Lung (tissue), 12 donors: Measurements from ENCODE around the gene DOCK4. TPM values are rescaled to one million over a fixed set of nuclear protein-coding genes. Genes with fewer than 3 reads are reported as not detected.

Experiments used
- ATAC-seq: fragments of 200-7000 bp; cut with Tn5 transposase; one replicate; pipeline ENCODE4 v1.9.1; 2020; ENCODE audit warnings: moderate number of reproducible peaks; ENCODE audit not compliant: insufficient read depth, low FRiP score
- DNase-seq, 3 donors: peaks; one replicate each; pipeline ENCODE4 v3.0.0-alpha.2; 2013 to 2017
- H3K27ac ChIP-seq, 2 donors: one replicate each; pipeline ENCODE4 v1.5.1; 2013; ENCODE audit warnings: mild to moderate bottlenecking in 2 of 2, moderate library complexity in 2 of 2, control low read depth in 1 of 2, inconsistent platforms in 1 of 2, low read depth in 1 of 2, low read length in 1 of 2
- H3K27me3 ChIP-seq, 3 donors: one replicate each; pipeline ENCODE4 v1.5.1; 2013; ENCODE audit warnings: low read length in 2 of 3; ENCODE audit not compliant: control insufficient read depth in 3 of 3, insufficient read depth in 3 of 3
- H3K36me3 ChIP-seq, 4 donors: one replicate each; pipeline ENCODE4 v1.5.1; 2013; ENCODE audit warnings: low read length in 4 of 4, mild to moderate bottlenecking in 1 of 4, moderate library complexity in 1 of 4; ENCODE audit not compliant: control insufficient read depth in 4 of 4, insufficient read depth in 4 of 4
- H3K4me1 ChIP-seq, 5 donors: one replicate each; pipeline ENCODE4 v1.5.1; 2013; ENCODE audit warnings: low read length in 5 of 5, mild to moderate bottlenecking in 2 of 5, moderate library complexity in 1 of 5; ENCODE audit not compliant: control insufficient read depth in 5 of 5, insufficient read depth in 5 of 5
- H3K4me3 ChIP-seq: one replicate; pipeline ENCODE4 v1.5.1; 2013; ENCODE audit warnings: mild to moderate bottlenecking, control low read depth, moderate library complexity
- H3K9ac ChIP-seq, 2 donors: one replicate each; pipeline ENCODE4 v1.5.1; 2013; ENCODE audit warnings: low read length in 2 of 2, control low read depth in 1 of 2; ENCODE audit not compliant: insufficient read depth in 1 of 2
- H3K9me3 ChIP-seq, 4 donors: one replicate each; pipeline ENCODE4 v1.5.1; 2013; ENCODE audit warnings: low read length in 3 of 4, mild to moderate bottlenecking in 1 of 4, moderate library complexity in 1 of 4; ENCODE audit not compliant: control insufficient read depth in 4 of 4, insufficient read depth in 3 of 4
- CTCF ChIP-seq: IDR thresholded peaks from 2 replicates; pipeline ENCODE4 v1.5.1; 2012; ENCODE audit warnings: mild to moderate bottlenecking; ENCODE audit errors: control extremely low read depth, extremely low read depth
- WGBS, 2 donors: extraction: QIAGEN DNeasy Blood & Tissue Kit; methylation state at CpG; one replicate each; pipeline ENCODE4 v1.1.7; 2013; 5-methylcytosine and 5-hydroxymethylcytosine counted together
- polyA plus RNA-seq, 2 donors: library from polyadenylated mRNA; stranded (reverse); fragments of 200-250 nt; gene quantifications; one replicate each; pipeline ENCODE4 v1.2.1, GENCODE V29; 2013
- total RNA-seq, 2 donors: library from RNA; depleted of rRNA in 1 of 2; stranded (reverse); fragments of >200 nt in 1 of 2; gene quantifications; one replicate each; pipeline ENCODE4 v1.2.1, GENCODE V29; 2014 to 2021
- donor health status: control.
- donor health status: control.
- donor health status: Bipolar disorder and iron deficiency.
- donor health status: healthy.
- donor health status: DM: yes; HTN: yes; CAD: no.

The DOCK4 gene
- total and polyA plus RNA-seq, 4 donors = 18.7 to 163 (median 40.3) TPM

GRCh38 chr7:111711426-111712065 is 494.7 kb downstream of the DOCK4 start:
- ATAC-seq = no peak
- WGBS, 2 donors = 86 to 93% methylated on average over 4 of the region's 4 CpGs

DNA sequence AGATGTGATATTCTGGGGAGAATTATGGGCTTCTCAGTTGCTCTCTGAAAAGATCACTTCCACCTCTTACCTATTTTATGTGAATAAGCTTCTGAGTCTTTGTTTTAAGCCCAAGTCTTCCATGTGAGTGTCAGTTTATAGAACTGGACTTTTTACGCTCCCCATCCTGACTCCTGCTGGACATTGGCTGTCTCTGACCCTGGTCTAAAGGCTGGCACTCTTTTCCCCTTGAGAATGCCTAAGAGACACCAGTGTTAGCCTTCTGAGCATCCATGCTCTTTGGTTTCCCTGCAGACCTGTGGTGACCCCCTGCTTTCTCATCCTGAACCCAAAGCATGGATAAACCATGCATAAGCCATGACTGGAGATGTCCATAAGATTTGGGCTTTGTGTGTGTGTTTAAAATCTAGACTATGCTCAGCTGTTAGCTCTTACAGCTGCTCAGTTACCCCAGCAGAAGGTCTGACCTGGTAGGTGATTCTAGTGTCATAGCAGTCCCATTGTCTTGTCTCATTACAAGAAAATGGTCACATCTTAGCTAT is 495.3 kb downstream of the DOCK4 start:
- H3K36me3 ChIP-seq = no peaks in the 10 kb centered on the region
- H3K4me1 ChIP-seq = no peaks in the 10 kb centered on the region
- TF ChIP-seq CTCF = no peak
- no peak overlapping the region for H3K4me3 ChIP-seq
- 88 to 94% methylated on average over 1 of the region's 1 CpG for WGBS, 2 donors
- H3K27ac ChIP-seq = no peak overlapping the region
- H3K9me3 ChIP-seq = peaks cover 0 to under 1% (median 0%) of the 10 kb centered on the region in 4 donors
- H3K9ac ChIP-seq = no peak overlapping the region
- ATAC-seq = no peak
- no peaks in the 10 kb centered on the region for H3K27me3 ChIP-seq
- DNase-seq = no peak

More at GRCh38 chr7:111711426-111712065, 494.7 kb downstream of the DOCK4 start:
- TF ChIP-seq CTCF = no peak
- Histone ChIP-seq H3K27me3 (no peaks in the 10 kb centered on the region), H3K9me3 (no peaks in the 10 kb centered on the region), H3K36me3 (no peaks in the 10 kb centered on the region), H3K27ac (no peak overlapping the region), H3K4me1 (no peaks in the 10 kb centered on the region), H3K4me3 (no peak overlapping the region), H3K9ac (no peak overlapping the region)
- no peak for DNase-seq

DNA sequence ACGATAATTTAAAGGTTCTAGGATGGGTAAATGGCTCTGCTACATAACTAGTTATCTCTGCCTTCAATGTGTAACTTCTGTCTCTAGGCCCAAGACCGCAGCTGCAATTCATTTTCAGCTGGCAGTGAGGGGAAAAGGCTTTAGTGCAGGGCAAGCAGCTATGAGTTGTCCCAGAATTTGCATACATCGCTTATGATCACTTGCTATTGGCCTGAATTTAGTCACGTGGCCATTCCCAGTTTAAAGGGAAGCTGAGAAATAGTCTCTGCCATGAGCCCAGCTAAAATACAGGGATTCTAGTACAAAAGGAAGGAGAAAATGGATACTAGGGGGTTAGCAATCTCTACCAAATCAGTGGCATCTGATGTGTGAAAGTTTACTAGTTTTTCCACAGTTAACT is 498.1 kb downstream of the DOCK4 start:
- Histone ChIP-seq H3K9me3 (peaks cover 0 to 3% (median 0%) of the 10 kb centered on the region in 4 donors), H3K27me3 (no peaks in the 10 kb centered on the region), H3K27ac (no peak overlapping the region), H3K9ac (no peak overlapping the region), H3K36me3 (no peaks in the 10 kb centered on the region), H3K4me3 (no peak overlapping the region), H3K4me1 (no peaks in the 10 kb centered on the region)
- ATAC-seq = no peak
- DNase-seq = no peak
- 84% methylated on average over 4 of the region's 4 CpGs for whole genome bisulfite sequencing, 2 donors
- TF ChIP-seq CTCF = no peak
